H1 (cell line): ENCODE results near the gene TSC22D3. TPM values are rescaled to one million over a fixed set of nuclear protein-coding genes. Genes with fewer than 3 reads are reported as not detected.

Experiments
- polyA plus RNA-seq, 7 experiments: library from polyadenylated mRNA; depleted of rRNA in 3 of 7; stranded (reverse) in 5 of 7; unstranded in 2 of 7; fragments of >200 nt in 5 of 7; fragments of 200-250 nt in 2 of 7; gene quantifications; 1 replicate in 5 of 7; 2 replicates in 1 of 7; 4 replicates in 1 of 7; pipeline versions ENCODE4 v1.2.1 to v1.2.3, GENCODE V29; 2011 to 2013; ENCODE audit warnings: missing spikeins in 2 of 7, mixed read lengths in 2 of 7
- total RNA-seq: library from RNA; stranded (reverse); fragmentation: NEBNext Ultra II Directional; extraction: Animal tissue kit (Norgen Biotek cat#: 25700); gene quantifications from 2 replicates; pipeline ENCODE4 v1.2.1, GENCODE V29; 2021
- TF ChIP-seq, protein P1 (sequence below): IDR thresholded peaks from 2 replicates; pipeline ENCODE4 v1.6.1; 2012; ENCODE audit warnings: inconsistent platforms

TSC22D3 gene
- total and polyA plus RNA-seq, 2 of the 8 experiments (the other 6 are each of a cell fraction or from before 2014, with no cell fraction given): 7.6 to 12.9 TPM

DNA sequence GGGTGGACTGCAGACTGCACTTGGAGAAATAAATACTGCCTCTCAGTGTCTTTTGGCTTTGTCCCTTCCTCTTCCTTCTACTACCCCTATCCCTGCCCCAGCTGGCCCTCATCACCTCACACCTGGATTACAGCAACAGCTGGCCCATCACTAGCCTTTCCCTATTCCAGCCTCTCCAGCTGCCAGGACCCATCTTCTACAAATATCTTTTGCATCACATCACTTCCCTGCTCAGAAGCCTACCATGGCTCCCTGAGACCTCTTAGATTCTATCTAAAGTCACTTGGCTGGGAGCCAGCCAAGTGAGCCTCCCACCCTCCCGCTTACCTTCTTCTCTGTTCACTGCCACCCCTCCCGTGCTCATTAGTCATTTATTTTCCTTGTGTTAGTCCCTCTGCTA, 66.8 kb downstream of the TSC22D3 start (continued):
- TF ChIP-seq, protein P1, sequence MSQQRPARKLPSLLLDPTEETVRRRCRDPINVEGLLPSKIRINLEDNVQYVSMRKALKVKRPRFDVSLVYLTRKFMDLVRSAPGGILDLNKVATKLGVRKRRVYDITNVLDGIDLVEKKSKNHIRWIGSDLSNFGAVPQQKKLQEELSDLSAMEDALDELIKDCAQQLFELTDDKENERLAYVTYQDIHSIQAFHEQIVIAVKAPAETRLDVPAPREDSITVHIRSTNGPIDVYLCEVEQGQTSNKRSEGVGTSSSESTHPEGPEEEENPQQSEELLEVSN: no peak
